ENCODE results near the gene LRP10. TPM values are rescaled to one million over a fixed set of nuclear protein-coding genes. Genes with fewer than 3 reads are reported as not detected.

The LRP10 gene
- total and polyA plus RNA-seq, 12 donors: 10.3 to 101 (median 48.0) TPM

DNA sequence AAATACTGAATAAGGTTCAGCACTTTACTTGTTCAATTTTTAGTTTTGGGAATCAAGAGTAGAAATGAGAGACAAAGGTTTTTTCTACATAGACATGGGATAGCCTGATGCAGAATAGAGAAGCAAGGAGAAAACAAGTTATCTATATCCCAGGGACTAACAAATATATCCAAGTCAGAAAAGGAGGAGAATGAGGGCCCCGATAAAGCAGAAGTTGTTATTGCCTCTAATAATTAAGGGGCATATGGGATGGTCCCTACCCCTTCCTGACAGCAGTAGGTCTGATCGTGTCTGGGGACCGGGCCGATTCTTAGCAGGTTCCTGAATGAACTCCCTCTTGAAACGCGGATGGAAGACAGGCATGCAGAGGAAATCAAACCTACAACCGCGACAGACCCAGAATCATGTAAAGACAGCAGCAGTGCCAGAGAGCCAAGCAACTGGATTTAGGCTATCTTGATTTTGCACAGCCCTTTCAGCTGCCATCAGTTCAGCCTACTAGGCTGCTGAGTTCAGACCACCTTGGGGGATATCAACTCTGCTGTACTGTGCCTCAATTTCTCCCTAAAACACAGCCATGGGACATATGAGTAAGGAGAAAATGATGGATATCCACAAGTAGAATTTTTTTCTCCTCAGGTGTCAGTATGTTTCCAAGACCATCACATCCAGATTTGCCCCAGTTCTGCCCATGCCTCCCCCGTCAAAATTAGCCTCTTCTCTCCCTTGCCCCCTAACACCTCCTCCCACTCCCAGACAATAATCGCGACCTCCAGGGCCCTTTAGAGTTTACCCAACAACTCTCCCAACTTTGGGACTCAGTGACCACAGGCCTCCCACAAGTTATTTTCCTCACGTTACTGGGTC, 56.9 kb downstream of the LRP10 start:
- Histone ChIP-seq H3K4me3 (peak overlapping the region; percentile 69 to 98 (median 77)), H3K9me3 (no peaks in the 10 kb centered on the region), H3K27ac (peak overlapping the region; percentile 49 to 92 (median 80)), H3K36me3 (peaks cover 0 to 45% (median 21%) of the 10 kb centered on the region in 9 donors), H3K27me3 (no peaks in the 10 kb centered on the region), H3K4me1 (peaks cover 4 to 25% (median 14%) of the 10 kb centered on the region in 9 donors)
- ATAC-seq (no peak), DNase-seq (no peak)
- intact Hi-C loops (cut with DNase I): loop anchor here in 2 of 10 donors (1.0 kb wide), 1 partner anchor 9 kb away; the partner anchor contains the start of gene RBM23 (in 2 of the 2)
- TF ChIP-seq, protein P1, sequence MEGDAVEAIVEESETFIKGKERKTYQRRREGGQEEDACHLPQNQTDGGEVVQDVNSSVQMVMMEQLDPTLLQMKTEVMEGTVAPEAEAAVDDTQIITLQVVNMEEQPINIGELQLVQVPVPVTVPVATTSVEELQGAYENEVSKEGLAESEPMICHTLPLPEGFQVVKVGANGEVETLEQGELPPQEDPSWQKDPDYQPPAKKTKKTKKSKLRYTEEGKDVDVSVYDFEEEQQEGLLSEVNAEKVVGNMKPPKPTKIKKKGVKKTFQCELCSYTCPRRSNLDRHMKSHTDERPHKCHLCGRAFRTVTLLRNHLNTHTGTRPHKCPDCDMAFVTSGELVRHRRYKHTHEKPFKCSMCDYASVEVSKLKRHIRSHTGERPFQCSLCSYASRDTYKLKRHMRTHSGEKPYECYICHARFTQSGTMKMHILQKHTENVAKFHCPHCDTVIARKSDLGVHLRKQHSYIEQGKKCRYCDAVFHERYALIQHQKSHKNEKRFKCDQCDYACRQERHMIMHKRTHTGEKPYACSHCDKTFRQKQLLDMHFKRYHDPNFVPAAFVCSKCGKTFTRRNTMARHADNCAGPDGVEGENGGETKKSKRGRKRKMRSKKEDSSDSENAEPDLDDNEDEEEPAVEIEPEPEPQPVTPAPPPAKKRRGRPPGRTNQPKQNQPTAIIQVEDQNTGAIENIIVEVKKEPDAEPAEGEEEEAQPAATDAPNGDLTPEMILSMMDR (IDR thresholded peaks at IDR 0.05): no peak
- 15 to 16% methylated on average over 12 of the region's 12 CpGs for WGBS, 2 donors

DNA sequence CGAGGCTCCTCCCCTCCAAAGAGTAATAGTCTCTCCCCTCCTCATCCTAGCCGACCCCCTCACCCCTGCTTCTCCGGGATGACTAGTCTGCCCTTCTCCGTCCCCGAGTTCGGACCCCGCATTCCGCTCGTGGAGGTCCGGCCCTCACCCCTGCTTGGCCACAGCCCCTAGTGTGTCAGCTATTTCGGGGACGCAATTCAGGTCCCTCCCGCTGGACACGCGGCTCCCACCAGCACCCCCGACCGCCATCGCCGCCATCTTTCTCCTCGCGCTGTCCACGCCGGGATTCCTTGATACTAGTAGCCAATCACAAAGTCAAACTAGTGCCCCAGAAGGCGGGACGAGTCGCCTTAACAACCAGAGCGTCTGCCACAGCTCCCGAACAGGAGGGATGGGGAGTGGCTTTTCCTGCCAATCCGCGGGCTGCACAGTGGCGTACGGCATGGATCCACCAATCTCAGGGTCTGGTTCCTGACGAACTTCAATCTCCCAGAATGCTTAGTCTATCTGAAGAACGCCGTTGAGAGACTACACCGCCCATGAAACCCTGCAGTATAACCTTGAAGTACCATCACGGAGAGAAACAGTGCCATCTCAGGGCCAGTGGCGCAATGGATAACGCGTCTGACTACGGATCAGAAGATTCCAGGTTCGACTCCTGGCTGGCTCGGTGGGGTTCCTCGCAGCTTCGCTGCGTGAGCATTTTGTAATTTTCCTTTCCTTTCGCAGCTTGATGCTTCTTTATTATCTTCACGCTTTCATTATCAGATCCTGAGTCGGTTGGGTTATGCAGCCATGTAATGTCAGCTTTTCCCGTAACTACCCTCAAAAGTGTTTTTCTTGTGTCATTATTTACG, 57.8 kb downstream of the LRP10 start, which contains the start of gene PRMT5:
Gene PRMT5 (minus strand): TSS at position 273 of the 857 bp plus-strand sequence. CDS start 15 bp downstream, at position 258.
- TF ChIP-seq, protein P1 (IDR thresholded peaks at IDR 0.05): no peak
- intact Hi-C loops (cut with DNase I): loop anchor here in 2 of 10 donors (1.0 kb wide), 1 partner anchor 10 kb away; the partner anchor contains the start of gene RBM23 (in 2 of the 2)
- Histone ChIP-seq H3K27ac (peak within 1 kb of the TSS; percentile 49 to 92 (median 81)), H3K9me3 (no peaks in the 10 kb centered on the region), H3K4me3 (peak within 1 kb of the TSS; percentile 69 to 98 (median 77)), H3K4me1 (peaks cover 4 to 25% (median 14%) of the 10 kb centered on the region in 9 donors), H3K36me3 (peaks cover 0 to 41% (median 12%) of the 10 kb centered on the region in 9 donors), H3K27me3 (no peaks in the 10 kb centered on the region)
- WGBS, 2 donors: 0 to 1% methylated on average over 51 of the region's 51 CpGs
- DNase-seq (peak; percentile 97 to 100), ATAC-seq (peak; percentile 97 to 99 (median 98))

DNA sequence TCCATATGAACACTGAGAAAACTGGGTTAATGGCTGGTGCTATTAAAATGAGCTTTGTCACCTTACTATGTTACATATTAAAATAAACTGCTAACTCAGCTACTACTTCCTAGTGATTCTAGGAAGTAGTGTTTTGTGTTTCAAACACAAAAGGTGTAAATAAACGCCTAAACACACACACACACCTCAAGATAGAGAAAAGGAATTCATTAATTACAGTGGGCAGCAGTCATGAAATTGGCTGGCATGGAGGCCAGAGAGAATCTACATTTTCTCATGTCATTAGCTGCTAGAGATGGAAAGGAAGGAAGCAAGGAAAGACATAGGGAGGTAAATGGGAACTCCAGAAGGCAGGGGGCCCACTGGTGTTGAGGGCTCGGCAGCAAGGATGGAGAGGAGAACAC, 58.4 kb downstream of the LRP10 start:
- 1 to 2% methylated on average over 2 of the region's 2 CpGs for WGBS, 2 donors
- Histone ChIP-seq H3K36me3 (peaks cover 0 to 38% (median 6%) of the 10 kb centered on the region in 9 donors), H3K4me3 (peak overlapping the region; percentile 31 to 98 (median 70)), H3K4me1 (peaks cover 4 to 25% (median 14%) of the 10 kb centered on the region in 9 donors), H3K27me3 (no peaks in the 10 kb centered on the region), H3K27ac (peak overlapping the region; percentile 4 to 92 (median 76)), H3K9me3 (no peaks in the 10 kb centered on the region)
- ATAC-seq (peak in 3 of 8 donors; percentile 2 to 19 (median 7)), DNase-seq (no peak)
- TF ChIP-seq, protein P1 (IDR thresholded peaks at IDR 0.05): no peak
- intact Hi-C loops (cut with DNase I): loop anchor here in 4 of 10 donors (1.0 to 10.0 kb wide), 4 partner anchors 11 to 55 kb away; partner anchors contain the start of genes AJUBA (in 2 of the 4), RBM23 (in 2 of the 4) and HAUS4 (in 1 of the 4)

Other genes starting within 250 kb of the LRP10 start
- gene OR6J1, start 227.4 kb upstream of the LRP10 start, total RNA-seq: not detected
- gene OR6J1, start 227.4 kb upstream of the LRP10 start, polyA plus RNA-seq: not detected
- gene OXA1L, start 105.1 kb upstream of the LRP10 start, total RNA-seq: 100 to 1,000 TPM; 138 to 219 (median 189) TPM
- gene OXA1L, start 105.1 kb upstream of the LRP10 start, polyA plus RNA-seq: 100 to 1,000 TPM; 143 to 146 TPM
- gene SLC7A7, start 56.3 kb upstream of the LRP10 start, total RNA-seq: 10 to 100 TPM in 1 of 10 donors, 1 to 10 TPM in 9; 1.1 to 16.1 (median 2.8) TPM
- 1 to 10 TPM; 2.3 to 3.7 TPM for gene SLC7A7, start 56.3 kb upstream of the LRP10 start, polyA plus RNA-seq
- 100 to 1,000 TPM in 7 of 10 donors, 10 to 100 TPM in 3; 90.1 to 117 (median 106) TPM for gene MRPL52, start 41.9 kb upstream of the LRP10 start, total RNA-seq
- 100 to 1,000 TPM; 136 to 300 TPM for gene MRPL52, start 41.9 kb upstream of the LRP10 start, polyA plus RNA-seq
- gene MMP14, start 35.2 kb upstream of the LRP10 start, total RNA-seq: 10 to 100 TPM; 13.6 to 43.3 (median 20.2) TPM
- gene MMP14, start 35.2 kb upstream of the LRP10 start, polyA plus RNA-seq: 10 to 100 TPM; 24.8 to 27.4 TPM
- gene REM2, start 11.5 kb downstream of the LRP10 start, total RNA-seq: under 1 TPM in 4 of 10 donors, not detected in 6; 0.14 to 0.25 (median 0.18) TPM
- gene REM2, start 11.5 kb downstream of the LRP10 start, polyA plus RNA-seq: under 1 TPM; 0.07 to 0.22 TPM
- 10 to 100 TPM; 27.8 to 58.1 (median 36.1) TPM for gene RBM23, start 47.4 kb downstream of the LRP10 start, total RNA-seq
- gene RBM23, start 47.4 kb downstream of the LRP10 start, polyA plus RNA-seq: 10 to 100 TPM; 24.0 to 30.1 TPM
- gene PRMT5, start 57.6 kb downstream of the LRP10 start, total RNA-seq: 10 to 100 TPM; 41.5 to 52.6 (median 48.2) TPM
- gene PRMT5, start 57.6 kb downstream of the LRP10 start, polyA plus RNA-seq: 10 to 100 TPM in 1 of 2 donors, 1 to 10 TPM in 1; 7.8 to 75.1 TPM
- 10 to 100 TPM; 13.2 to 30.9 (median 19.3) TPM for gene HAUS4, start 85.3 kb downstream of the LRP10 start, total RNA-seq
- gene HAUS4, start 85.3 kb downstream of the LRP10 start, polyA plus RNA-seq: 10 to 100 TPM; 14.9 to 18.2 TPM
- gene AJUBA, start 110.8 kb downstream of the LRP10 start, total RNA-seq: 10 to 100 TPM in 6 of 10 donors, 1 to 10 TPM in 4; 5.6 to 25.9 (median 11.1) TPM
- 1 to 10 TPM; 5.3 to 6.0 TPM for gene AJUBA, start 110.8 kb downstream of the LRP10 start, polyA plus RNA-seq
- 1 to 10 TPM; 3.2 to 6.2 (median 4.8) TPM for gene C14orf93, start 138.4 kb downstream of the LRP10 start, total RNA-seq
- 1 to 10 TPM; 3.2 to 6.7 TPM for gene C14orf93, start 138.4 kb downstream of the LRP10 start, polyA plus RNA-seq
- 100 to 1,000 TPM; 111 to 141 (median 122) TPM for gene PSMB5, start 163.2 kb downstream of the LRP10 start, total RNA-seq
- gene PSMB5, start 163.2 kb downstream of the LRP10 start, polyA plus RNA-seq: 100 to 1,000 TPM in 1 of 2 donors, 10 to 100 TPM in 1; 35.6 to 206 TPM
- gene PSMB11, start 170.5 kb downstream of the LRP10 start, total RNA-seq: not detected
- gene PSMB11, start 170.5 kb downstream of the LRP10 start, polyA plus RNA-seq: not detected
- gene CDH24, start 185.8 kb downstream of the LRP10 start, total RNA-seq: 1 to 10 TPM in 7 of 10 donors, under 1 TPM in 3; 0.57 to 4.4 (median 1.3) TPM
- gene CDH24, start 185.8 kb downstream of the LRP10 start, polyA plus RNA-seq: 1 to 10 TPM; 1.9 to 9.1 TPM
- gene ACIN1, start 223.4 kb downstream of the LRP10 start, total RNA-seq: 10 to 100 TPM; 60.2 to 79.7 (median 68.0) TPM
- 100 to 1,000 TPM in 1 of 2 donors, 10 to 100 TPM in 1; 35.7 to 119 TPM for gene ACIN1, start 223.4 kb downstream of the LRP10 start, polyA plus RNA-seq
- gene C14orf119, start 223.8 kb downstream of the LRP10 start, total RNA-seq: 10 to 100 TPM; 22.3 to 35.9 (median 28.4) TPM
- 10 to 100 TPM in 1 of 2 donors, 1 to 10 TPM in 1; 9.8 to 43.3 TPM for gene C14orf119, start 223.8 kb downstream of the LRP10 start, polyA plus RNA-seq
- gene CIROP, start 233.2 kb downstream of the LRP10 start, total RNA-seq: not detected
- not detected for gene CIROP, start 233.2 kb downstream of the LRP10 start, polyA plus RNA-seq
- gene CEBPE, start 247.5 kb downstream of the LRP10 start, total RNA-seq: under 1 TPM in 1 of 10 donors, not detected in 9; 0.53 TPM
- under 1 TPM in 1 of 2 donors, not detected in 1; 0.07 TPM for gene CEBPE, start 247.5 kb downstream of the LRP10 start, polyA plus RNA-seq

Measured in heart right ventricle (tissue), 16 donors.